HG03025 (cell line): Measurements from ENCODE around the gene C1orf174.

Experiments used
- ATAC-seq: cut with Tn5 transposase; IDR thresholded peaks from one replicate; pipeline ENCODE4 v1.9.1; 2021; ENCODE audit warnings: mild to moderate bottlenecking, moderate library complexity; ENCODE audit not compliant: unreplicated experiment, low FRiP score

C1orf174 gene

GRCh38 chr1:3879099-3879498 is 21.0 kb downstream of the C1orf174 start:
- ATAC-seq = no peak

GRCh38 chr1:3876716-3877115 is 23.4 kb downstream of the C1orf174 start:
- no peak for ATAC-seq

GRCh38 chr1:3874736-3875135 is 25.3 kb downstream of the C1orf174 start:
- no peak for ATAC-seq

GRCh38 chr1:3872546-3872945 is 27.5 kb downstream of the C1orf174 start:
- ATAC-seq = no peak

- no peak for ATAC-seq
Observed at GRCh38 chr1:3871451-3871805, 28.6 kb downstream of the C1orf174 start.

- no peak for ATAC-seq
Observed at GRCh38 chr1:3869751-3870301, 30.2 kb downstream of the C1orf174 start.

- no peak for ATAC-seq
Observed at GRCh38 chr1:3868464-3869006, 31.5 kb downstream of the C1orf174 start.

GRCh38 chr1:3865606-3866160 is 34.4 kb downstream of the C1orf174 start:
- no peak for ATAC-seq

GRCh38 chr1:3864884-3865283 is 35.2 kb downstream of the C1orf174 start:
- no peak for ATAC-seq

- ATAC-seq = no peak
Observed at GRCh38 chr1:3863231-3863935, 36.7 kb downstream of the C1orf174 start.

GRCh38 chr1:3858231-3858981 is 41.7 kb downstream of the C1orf174 start:
- ATAC-seq = no peak

GRCh38 chr1:3857791-3858129 is 42.3 kb downstream of the C1orf174 start:
- no peak for ATAC-seq

GRCh38 chr1:3856923-3857790 is 42.9 kb downstream of the C1orf174 start, which contains the start of the genes CEP104 and DFFB:
CEP104 (minus strand) TSS chr1:3857211; CDS start chr1:3852407, 4,804 bp downstream.
DFFB (plus strand) TSS chr1:3857476; CDS start chr1:3857604, 128 bp downstream.
- ATAC-seq = peak; percentile 95

GRCh38 chr1:3852711-3853485 is 47.2 kb downstream of the C1orf174 start:
- ATAC-seq = no peak

- no peak for ATAC-seq
Observed at GRCh38 chr1:3852091-3852490, 48.0 kb downstream of the C1orf174 start.

GRCh38 chr1:3851292-3851691 is 48.8 kb downstream of the C1orf174 start:
- no peak for ATAC-seq

- no peak for ATAC-seq
Observed at GRCh38 chr1:3850857-3851256, 49.2 kb downstream of the C1orf174 start.

- ATAC-seq = no peak
Observed at GRCh38 chr1:3847081-3847480, 53.0 kb downstream of the C1orf174 start.

GRCh38 chr1:3846541-3846940 is 53.5 kb downstream of the C1orf174 start:
- ATAC-seq = no peak
